GM10248 (cell line): Measurements from ENCODE around the gene NDUFB10.

Experiments used
- CTCF ChIA-PET: fragments of 300-600 bp; sonication (Branson Sonifier 250); formaldehyde crosslinking; extraction: SDS; loops from one replicate; lab custom pipeline; 2021; ENCODE audit warnings: antibody characterized with exemption; lab: Yijun Ruan, JAX
- POLR2A ChIA-PET: fragments of 350-650 bp; sonication (Branson Sonifier 250); formaldehyde crosslinking; extraction: SDS; loops from one replicate; lab custom pipeline; 2020; ENCODE audit warnings: antibody characterized with exemption; lab: Yijun Ruan, JAX
- DNase-seq: peaks from one replicate; pipeline ENCODE4 v3.0.0; 2012; ENCODE audit errors: extremely low spot score
- CTCF ChIP-seq: IDR thresholded peaks from 2 replicates; pipeline ENCODE4 v1.5.1; 2012; ENCODE audit warnings: mild to moderate bottlenecking, low read depth; ENCODE audit errors: extremely low read depth, missing control alignments, control extremely low read depth

The NDUFB10 gene

DNA sequence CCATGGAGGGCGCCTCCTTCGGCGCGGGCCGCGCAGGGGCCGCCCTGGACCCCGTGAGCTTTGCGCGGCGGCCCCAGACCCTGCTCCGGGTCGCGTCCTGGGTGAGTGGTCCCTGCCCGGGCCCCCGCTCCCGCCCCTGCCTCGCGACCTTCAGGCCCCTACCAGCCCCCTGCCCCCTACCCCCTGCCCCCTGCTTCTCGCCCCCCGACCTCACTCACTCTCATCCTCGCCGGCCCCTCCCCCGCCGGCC, 30.7 kb downstream of the NDUFB10 start:
- TF ChIP-seq CTCF = no peak
- POLR2A ChIA-PET = interaction anchor here (0.6 to 3.3 kb wide), 3 partner anchors 25 to 165 kb away, joined by 3 to 22 read pairs (median 9); partner anchors contain the start of genes RPS2 and TRAF7
- no peak for DNase-seq
- CTCF ChIA-PET = interaction anchor here (1.1 to 7.3 kb wide), 2 partner anchors 13 to 127 kb away, joined by 3 to 63 read pairs; no protein-coding TSS in a partner anchor

- ChIA-PET CTCF (interaction anchor here (1.1 to 7.3 kb wide), 2 partner anchors 13 to 128 kb away, joined by 3 to 63 read pairs; no protein-coding TSS in a partner anchor), POLR2A (interaction anchor here (0.5 to 3.3 kb wide), 5 partner anchors 10 to 260 kb away, joined by 3 to 22 read pairs (median 8); partner anchors contain the start of genes RPS2 and TRAF7)
- TF ChIP-seq CTCF = no peak
- DNase-seq = no peak
Measured at GRCh38 chr16:1990351-1991134, 31.2 kb downstream of the NDUFB10 start.

DNA sequence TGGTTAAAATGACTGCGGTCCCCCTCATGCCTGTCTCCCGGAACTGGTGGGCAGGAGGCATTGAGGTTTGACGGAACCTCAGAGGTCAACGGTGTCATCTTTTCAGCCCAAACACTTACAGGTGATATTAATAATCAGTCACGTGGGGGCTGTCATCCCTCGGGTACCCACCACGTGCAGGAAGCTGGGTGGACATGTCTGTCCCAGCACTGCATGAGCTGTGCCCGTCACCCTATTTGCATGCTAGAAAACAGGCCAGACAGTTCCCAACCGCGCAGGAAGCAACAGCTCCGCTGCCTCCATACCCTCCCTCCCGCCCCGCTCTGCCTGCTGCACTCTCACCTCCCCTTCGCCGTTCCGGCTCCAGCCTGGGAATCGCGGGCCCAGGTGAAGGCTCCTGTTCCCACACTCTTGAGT, 31.8 kb downstream of the NDUFB10 start:
- TF ChIP-seq CTCF = no peak
- POLR2A ChIA-PET = interaction anchor here (0.5 to 3.3 kb wide), 4 partner anchors 11 to 259 kb away, joined by 3 to 22 read pairs (median 8); partner anchors contain the start of genes RPS2 and TRAF7
- DNase-seq = peak; percentile 66
- CTCF ChIA-PET = interaction anchor here (1.1 to 7.3 kb wide), 2 partner anchors 12 to 128 kb away, joined by 3 to 63 read pairs; no protein-coding TSS in a partner anchor

DNA sequence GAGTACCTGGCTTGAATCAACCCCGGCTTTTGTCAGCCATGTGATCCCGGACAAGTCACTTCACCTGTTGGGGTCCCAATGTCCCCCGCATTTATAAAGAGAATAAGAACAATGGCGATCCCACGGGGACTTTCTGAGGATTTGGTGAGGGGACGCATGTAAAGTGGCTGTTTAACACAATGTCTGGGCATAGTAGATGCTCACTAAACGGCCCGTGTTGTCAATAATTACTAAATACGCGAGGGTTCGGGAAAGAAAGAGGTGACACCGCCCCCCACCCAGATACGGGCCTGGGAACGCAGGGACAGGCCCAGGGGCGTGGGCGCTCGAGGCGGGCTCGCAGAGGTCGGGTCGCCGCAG, 32.2 kb downstream of the NDUFB10 start:
- CTCF ChIA-PET = interaction anchor here (7.3 kb wide), 1 partner anchor 12 kb away, joined by 63 read pairs; no protein-coding TSS in a partner anchor
- POLR2A ChIA-PET = interaction anchor here (0.9 to 3.3 kb wide), 5 partner anchors 11 to 164 kb away, joined by 3 to 22 read pairs (median 6); partner anchors contain the start of genes RPS2 and TRAF7

DNA sequence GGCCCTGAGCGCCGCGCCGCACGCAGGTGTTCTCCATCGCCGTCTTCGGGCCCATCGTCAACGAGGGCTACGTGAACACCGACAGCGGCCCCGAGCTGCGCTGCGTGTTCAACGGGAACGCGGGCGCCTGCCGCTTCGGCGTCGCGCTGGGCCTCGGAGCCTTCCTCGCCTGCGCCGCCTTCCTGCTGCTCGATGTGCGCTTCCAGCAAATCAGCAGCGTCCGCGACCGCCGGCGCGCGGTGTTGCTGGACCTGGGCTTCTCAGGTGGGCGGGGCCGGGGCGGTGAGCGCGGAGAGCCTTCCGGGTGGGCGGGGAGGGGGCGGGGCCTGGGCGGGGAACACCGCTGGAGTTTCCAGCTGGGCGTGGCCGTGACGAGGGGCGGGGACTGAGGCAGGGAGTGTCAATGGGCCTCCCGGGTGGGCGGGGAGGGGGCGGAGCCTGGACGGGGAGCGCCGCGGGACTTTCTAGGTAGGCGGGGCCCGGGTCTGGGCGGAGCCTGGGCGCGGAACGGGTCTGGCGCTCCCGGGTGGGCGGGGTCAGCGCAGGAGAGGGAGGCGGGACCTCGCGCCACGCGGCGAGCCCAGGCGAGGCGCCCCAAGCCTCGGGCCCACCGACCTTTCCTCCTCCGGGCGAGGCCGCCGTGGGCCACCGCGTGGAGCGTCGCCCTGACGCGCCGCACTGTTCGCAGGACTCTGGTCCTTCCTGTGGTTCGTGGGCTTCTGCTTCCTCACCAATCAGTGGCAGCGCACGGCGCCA, 32.8 kb downstream of the NDUFB10 start:
- ChIA-PET POLR2A (interaction anchor here (0.9 to 3.3 kb wide), 3 partner anchors 27 to 163 kb away, joined by 4 to 22 read pairs (median 6); partner anchors contain the start of genes RPS2 and TRAF7), CTCF (interaction anchor here (7.3 kb wide), 1 partner anchor 11 kb away, joined by 63 read pairs; no protein-coding TSS in a partner anchor)
- TF ChIP-seq CTCF = no peak
- DNase-seq = peak; percentile 100

More for the DNA sequence above, 32.2 kb downstream of the NDUFB10 start:
- no peak for TF ChIP-seq CTCF
- DNase-seq = no peak
